Retinal pigment epithelial cell (primary cell): ENCODE data around the gene OR8G1.

Source experiments
- DNase-seq: peaks from one replicate; pipeline ENCODE4 v3.0.0-alpha.2; 2010; ENCODE audit warnings: low read depth
- H3K4me3 ChIP-seq: 2 replicates; pipeline ENCODE4 v1.5.1; 2011; ENCODE audit warnings: mild to moderate bottlenecking, low read length, control low read depth, moderate library complexity
- CTCF ChIP-seq: conservative IDR thresholded peaks from 2 replicates; pipeline ENCODE4 v1.5.1; 2011; ENCODE audit warnings: low read depth, low read length, control low read depth, inconsistent platforms

OR8G1 gene

DNA sequence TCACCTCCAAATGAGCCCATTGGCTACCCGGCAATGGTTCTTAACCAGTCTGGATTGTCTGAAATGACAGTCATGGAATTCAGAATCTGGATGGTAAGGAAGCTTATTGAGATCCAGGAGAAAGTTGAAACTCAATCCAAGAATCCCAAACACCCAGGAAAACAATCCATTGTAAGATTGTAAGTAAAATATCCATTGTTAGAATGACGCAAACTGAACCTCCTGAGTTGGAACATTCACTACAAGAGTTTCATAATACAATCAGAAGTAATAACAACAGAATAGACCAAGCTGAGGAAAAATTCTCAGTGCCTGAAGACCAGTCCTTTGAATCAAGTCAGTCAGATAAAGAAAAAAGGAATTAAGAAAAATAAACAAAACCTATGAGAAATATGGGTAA, 37.4 kb downstream of the OR8G1 start:
- DNase-seq = no peak
- no peak overlapping the region for H3K4me3 ChIP-seq
- no peak for TF ChIP-seq CTCF

DNA sequence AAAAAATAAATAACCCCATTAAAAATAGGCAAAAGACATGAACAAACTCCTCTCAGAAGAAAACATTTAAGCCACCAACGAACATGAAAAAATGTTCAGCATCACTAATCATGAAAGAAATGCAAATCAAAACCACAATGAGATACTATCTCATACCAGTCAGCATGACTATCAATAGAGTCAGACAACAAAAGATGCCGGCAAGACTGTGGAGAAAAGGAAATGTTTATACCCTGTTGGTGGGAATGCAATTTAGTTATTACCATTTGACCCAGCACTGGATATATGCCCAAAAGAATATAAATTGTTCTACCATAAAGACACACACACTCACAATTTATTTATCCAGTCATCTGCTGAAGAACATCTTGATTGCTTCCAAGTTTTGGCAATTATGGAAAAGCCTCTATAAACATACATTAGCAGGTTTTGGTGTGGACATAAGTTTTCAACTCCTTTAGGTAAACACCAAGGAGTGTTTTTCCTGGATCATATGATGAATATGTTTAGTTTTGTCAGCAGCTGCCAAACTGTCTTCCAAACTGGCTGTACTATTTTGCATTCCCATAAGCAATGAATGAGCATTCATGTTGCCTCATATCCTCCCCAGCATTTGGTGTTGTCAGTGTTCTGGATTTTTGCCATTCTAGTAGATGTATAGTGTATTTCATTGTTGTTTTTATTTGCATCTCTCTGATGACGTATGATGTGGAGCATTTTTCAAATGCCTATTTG, 44.9 kb downstream of the OR8G1 start:
- TF ChIP-seq CTCF = no peak
- no peak overlapping the region for H3K4me3 ChIP-seq
- DNase-seq = peak; percentile 33

DNA sequence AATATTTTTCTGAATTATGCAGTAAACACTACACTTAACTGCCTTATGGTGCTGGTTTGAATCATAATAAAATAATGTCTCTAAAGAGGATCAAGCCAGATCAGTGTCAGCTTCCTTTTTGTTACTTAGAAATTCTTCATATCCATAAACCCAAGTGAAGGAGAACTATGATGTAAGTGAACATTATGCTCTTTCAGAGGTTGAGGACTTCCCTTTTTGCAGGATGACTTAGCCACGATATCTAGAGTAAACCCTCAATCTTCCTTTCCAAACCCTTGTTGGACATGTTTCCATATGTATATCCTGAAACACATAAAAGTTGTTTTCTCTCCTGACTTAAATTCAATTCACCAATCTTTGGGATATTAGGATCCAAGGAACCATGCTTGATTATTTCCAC, 53.8 kb downstream of the OR8G1 start:
- no peak overlapping the region for H3K4me3 ChIP-seq
- no peak for DNase-seq
- no peak for TF ChIP-seq CTCF

GRCh38 chr11:124296016-124296415, 55.1 kb downstream of the OR8G1 start:
- H3K4me3 ChIP-seq = no peak overlapping the region
- no peak for TF ChIP-seq CTCF
- no peak for DNase-seq

DNA sequence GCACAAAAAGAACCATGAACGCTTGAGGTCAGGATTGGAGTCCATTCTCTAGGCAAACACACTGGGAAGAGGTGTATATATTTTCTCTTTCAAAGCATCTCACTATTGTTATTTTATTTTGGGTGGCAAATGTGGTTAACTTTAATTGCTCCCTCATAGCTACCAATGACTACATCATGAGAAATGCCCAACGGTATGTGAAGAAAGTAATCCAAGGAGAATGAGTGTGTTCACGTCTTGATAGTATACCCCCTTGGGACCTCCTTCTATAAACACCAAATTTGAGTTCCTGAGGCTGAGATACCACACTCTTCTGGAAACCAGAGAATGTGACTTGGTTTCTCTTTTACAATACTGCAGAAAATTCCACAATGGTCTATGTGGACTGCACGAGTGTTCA, 57.0 kb downstream of the OR8G1 start:
- DNase-seq = no peak
- no peak overlapping the region for H3K4me3 ChIP-seq
- no peak for TF ChIP-seq CTCF

GRCh38 chr11:124301548-124301947, 60.7 kb downstream of the OR8G1 start:
- TF ChIP-seq CTCF = no peak
- no peak for DNase-seq
- H3K4me3 ChIP-seq = no peak overlapping the region

DNA sequence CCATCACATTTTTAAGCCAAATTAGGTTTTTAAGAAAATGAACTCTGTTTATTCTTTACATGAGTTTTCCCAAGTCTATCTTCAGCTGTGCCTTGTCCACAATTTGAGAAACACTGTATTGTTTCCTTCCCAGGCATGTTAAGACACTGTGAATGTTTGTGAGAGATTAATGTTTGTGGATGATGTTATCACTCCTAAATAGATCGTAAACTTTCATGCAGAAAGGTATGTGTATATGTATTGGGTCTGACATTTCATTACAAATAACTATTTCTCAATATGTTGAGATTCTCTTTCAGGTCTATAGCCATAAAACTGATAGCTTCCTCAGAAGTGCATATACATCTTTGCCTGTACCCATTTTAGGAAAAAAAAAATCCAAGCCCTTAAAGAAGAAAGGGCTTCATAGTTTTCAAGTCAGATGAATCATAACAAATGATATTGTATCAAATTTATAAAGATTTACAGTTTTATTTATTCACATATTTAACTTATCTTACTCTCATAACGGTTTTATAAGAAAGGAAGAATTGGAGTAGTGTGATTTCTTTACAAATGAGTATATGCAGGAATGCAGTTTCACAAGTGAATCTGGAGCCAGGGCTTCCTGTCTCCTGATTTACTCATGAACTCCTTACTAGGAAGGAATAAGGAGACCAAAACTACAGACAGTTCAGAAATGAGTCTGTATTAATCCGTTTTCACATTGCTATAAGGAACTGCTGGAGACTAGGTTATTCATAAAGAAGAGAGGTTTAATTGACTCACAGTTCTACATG, 61.6 kb downstream of the OR8G1 start:
- H3K4me3 ChIP-seq = no peak overlapping the region
- no peak for DNase-seq
- no peak for TF ChIP-seq CTCF
